ENCODE results near the gene XPO5. TPM values are rescaled to one million over a fixed set of nuclear protein-coding genes. Genes with fewer than 3 reads are reported as not detected.
A peak's percentile ranks its signal among the peaks of the same experiment; 100 is the strongest.

The XPO5 gene
- total and polyA plus RNA-seq, 9 of the 15 experiments (the other 6 are each of a cell fraction or from before 2014, with no cell fraction given): 36.0 to 170 (median 99.1) TPM

GRCh38 chr6:43524483-43524961 lies 51.3 kb downstream of the XPO5 start (continued):
- TF ChIP-seq DPF2 (IDR thresholded peaks at IDR 0.05): peak; percentile 34; the same call in 1 of the 2 replicates
- TF ChIP-seq POLR2AphosphoS2 (IDR thresholded peaks at IDR 0.05; ENCODE audit: low read length): peak; percentile 81; the same call in 1 of the 2 replicates
- peak; percentile 19; the same call in 1 of the 2 replicates for TF ChIP-seq MYC (IDR thresholded peaks at IDR 0.05; ENCODE audit: low read depth, low read length)
- no peak for TF ChIP-seq MYC (CRISPR knock-in tag; IDR thresholded peaks at IDR 0.05; ENCODE audit: borderline replicate concordance, low read depth)
- TF ChIP-seq GMEB1 (CRISPR knock-in tag; IDR thresholded peaks at IDR 0.05): no peak
- TF ChIP-seq MAFF (IDR thresholded peaks at IDR 0.05; ENCODE audit: low read length): no peak
- TF ChIP-seq ZNF586 (CRISPR knock-in tag; conservative IDR thresholded peaks at IDR 0.05): no peak
- peak; percentile 39; the same call in 1 of the 2 replicates for TF ChIP-seq CXXC5 (CRISPR knock-in tag; IDR thresholded peaks at IDR 0.05)
- TF ChIP-seq THRA (IDR thresholded peaks at IDR 0.05): no peak
- 0 out of 4 replicates have a peak, but pooled peaks of 1 of the 2 experiments have one; percentile 28 for TF ChIP-seq TBL1XR1 (IDR thresholded peaks at IDR 0.05; ENCODE audit: low read length in 2 of 2)
- TF ChIP-seq ZNF318 (IDR thresholded peaks at IDR 0.05; ENCODE audit: borderline replicate concordance in 1 of 2, low read depth in 1 of 2): no peak
- TF ChIP-seq ARID1B (IDR thresholded peaks at IDR 0.05): peak; percentile 42
- 0 out of 2 replicates have a peak, but pooled peaks have one; percentile 25 for TF ChIP-seq RBFOX2 (IDR thresholded peaks at IDR 0.05; ENCODE audit: low read depth, low read length)
- peak; percentile 47 for TF ChIP-seq EP300 (IDR thresholded peaks at IDR 0.05; ENCODE audit: low read length)
- TF ChIP-seq CTBP1 (IDR thresholded peaks at IDR 0.05; ENCODE audit: borderline replicate concordance): peak; percentile 94
